Measurements from ENCODE around the gene KLHDC3. TPM values are rescaled to one million over a fixed set of nuclear protein-coding genes. Genes with fewer than 3 reads are reported as not detected.

Gene KLHDC3, protein sequence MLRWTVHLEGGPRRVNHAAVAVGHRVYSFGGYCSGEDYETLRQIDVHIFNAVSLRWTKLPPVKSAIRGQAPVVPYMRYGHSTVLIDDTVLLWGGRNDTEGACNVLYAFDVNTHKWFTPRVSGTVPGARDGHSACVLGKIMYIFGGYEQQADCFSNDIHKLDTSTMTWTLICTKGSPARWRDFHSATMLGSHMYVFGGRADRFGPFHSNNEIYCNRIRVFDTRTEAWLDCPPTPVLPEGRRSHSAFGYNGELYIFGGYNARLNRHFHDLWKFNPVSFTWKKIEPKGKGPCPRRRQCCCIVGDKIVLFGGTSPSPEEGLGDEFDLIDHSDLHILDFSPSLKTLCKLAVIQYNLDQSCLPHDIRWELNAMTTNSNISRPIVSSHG
- 34.4 and 51.7 TPM in 2 replicates for total RNA-seq (2014; rRNA removed; shearing (Covaris generic); ENCODE audit: low replicate concordance)

DNA sequence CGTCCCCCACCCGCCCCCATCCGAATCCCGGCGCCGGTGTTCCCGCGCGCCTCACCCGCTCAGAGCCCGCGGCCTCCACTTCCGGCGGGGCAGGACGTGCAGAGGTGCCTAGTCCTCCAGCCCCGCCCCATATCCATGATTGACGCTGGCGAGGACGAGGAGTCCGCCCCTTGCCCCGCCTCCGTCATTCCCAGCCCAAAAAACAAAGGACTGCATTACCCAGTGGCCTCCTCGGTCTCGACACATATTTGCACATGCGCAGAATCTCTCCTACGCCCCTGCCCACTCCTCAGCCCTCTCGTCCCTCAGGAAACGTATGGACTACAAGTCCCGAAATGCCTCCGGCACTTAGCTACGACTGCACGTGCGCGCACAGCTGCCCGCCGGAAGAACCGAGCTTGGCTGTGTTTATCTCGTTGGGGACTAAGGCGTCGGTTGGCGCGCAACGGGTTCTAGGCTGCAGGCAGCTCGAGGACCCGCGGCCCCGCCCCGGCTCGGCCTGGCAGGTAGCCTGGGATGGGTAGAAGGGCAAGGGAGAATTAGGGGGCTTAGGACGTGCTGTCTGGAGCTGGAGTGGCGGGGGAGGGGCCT lies at the start of gene KLHDC3, which contains the start of gene MEA1:
Gene KLHDC3 (plus strand): TSS at position 407 of the 591 bp plus-strand sequence. CDS start 2,944 bp downstream, outside the sequence.
Gene MEA1 (minus strand): TSS at position 104 of the 591 bp plus-strand sequence. CDS start 133 bp downstream, outside the sequence.
- peaks cover 11% of the 10 kb centered on the region for H3K36me3 ChIP-seq
- H3K9me3 ChIP-seq = no peaks in the 10 kb centered on the region
- peak; percentile 96 for DNase-seq
- peak within 1 kb of the TSS; percentile 67 for H3K4me3 ChIP-seq
- no peaks in the 10 kb centered on the region for H3K27me3 ChIP-seq

DNA sequence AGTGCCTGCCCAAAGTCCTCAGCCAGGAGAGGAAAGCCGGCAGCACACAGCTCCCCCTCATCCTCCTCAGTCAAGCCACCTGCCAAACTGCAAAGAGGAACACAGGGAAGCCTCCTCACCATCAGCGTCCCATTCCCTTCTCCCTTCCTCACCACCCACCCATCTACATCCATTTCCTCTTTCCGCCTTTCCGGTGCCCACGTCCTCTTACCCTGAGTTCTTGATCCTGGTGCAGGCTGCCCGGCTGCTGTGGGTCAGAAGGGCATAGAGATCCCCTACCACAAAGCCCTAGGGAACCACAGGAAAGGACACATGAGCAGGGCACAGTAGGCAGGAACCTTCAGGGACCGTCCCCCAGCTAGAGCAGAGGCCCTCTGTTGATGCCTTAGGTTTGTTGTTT lies 47.5 kb upstream of the KLHDC3 start:
- Histone ChIP-seq H3K9me3 (no peaks in the 10 kb centered on the region), H3K36me3 (no peaks in the 10 kb centered on the region; the same call in 1 of the 2 replicates), H3K27me3 (no peaks in the 10 kb centered on the region), H3K4me3 (no peak overlapping the region)
- no peak for DNase-seq

- H3K36me3 ChIP-seq = no peaks in the 10 kb centered on the region; the same call in 1 of the 2 replicates
- no peak for DNase-seq
- H3K4me3 ChIP-seq = no peak overlapping the region
- no peaks in the 10 kb centered on the region for H3K9me3 ChIP-seq
- H3K27me3 ChIP-seq = no peaks in the 10 kb centered on the region
Observed at GRCh38 chr6:42967228-42967627, 46.8 kb upstream of the KLHDC3 start.

DNA sequence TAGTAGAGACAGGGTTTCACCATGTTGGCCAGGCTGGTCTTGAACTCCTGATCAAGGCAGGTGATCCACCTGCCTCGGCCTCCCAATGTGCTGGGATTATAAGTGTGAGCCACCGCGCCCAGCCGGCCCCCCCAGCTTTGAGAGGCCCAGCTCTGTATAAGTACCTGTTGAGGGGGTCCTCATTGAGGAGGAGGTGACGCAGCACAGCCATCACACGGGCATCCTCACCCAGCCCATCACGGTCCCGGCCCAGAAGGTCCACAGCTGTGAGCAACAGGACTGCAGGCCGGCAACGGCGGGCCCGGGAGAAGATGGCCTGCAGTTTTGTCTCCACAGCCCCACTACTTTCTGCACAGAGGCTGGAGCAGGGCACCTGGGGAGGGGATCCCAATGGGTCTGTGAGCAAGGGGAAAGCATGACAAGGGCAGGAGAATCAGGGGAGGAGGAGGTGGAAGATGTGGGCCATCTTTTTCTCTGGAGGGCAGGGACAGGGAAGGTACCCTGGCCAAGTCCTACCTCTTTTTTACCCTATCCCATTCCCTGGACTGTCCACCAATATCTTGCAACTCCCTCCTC lies 45.8 kb upstream of the KLHDC3 start:
- no peaks in the 10 kb centered on the region for H3K27me3 ChIP-seq
- DNase-seq = no peak
- H3K36me3 ChIP-seq = no peaks in the 10 kb centered on the region; the same call in 1 of the 2 replicates
- no peaks in the 10 kb centered on the region for H3K9me3 ChIP-seq
- no peak overlapping the region for H3K4me3 ChIP-seq

- DNase-seq = no peak
- Histone ChIP-seq H3K27me3 (no peaks in the 10 kb centered on the region), H3K4me3 (no peak overlapping the region), H3K36me3 (no peaks in the 10 kb centered on the region; the same call in 1 of the 2 replicates), H3K9me3 (no peaks in the 10 kb centered on the region)
Observed at GRCh38 chr6:42968783-42969182, 45.3 kb upstream of the KLHDC3 start.

- no peaks in the 10 kb centered on the region for H3K27me3 ChIP-seq
- no peak overlapping the region for H3K4me3 ChIP-seq
- no peaks in the 10 kb centered on the region for H3K9me3 ChIP-seq
- DNase-seq = no peak
- no peaks in the 10 kb centered on the region; the same call in 1 of the 2 replicates for H3K36me3 ChIP-seq
Observed at GRCh38 chr6:42969431-42969830, 44.6 kb upstream of the KLHDC3 start.

- DNase-seq = no peak
- H3K27me3 ChIP-seq = no peaks in the 10 kb centered on the region
- H3K36me3 ChIP-seq = no peaks in the 10 kb centered on the region; the same call in 1 of the 2 replicates
- no peaks in the 10 kb centered on the region for H3K9me3 ChIP-seq
- H3K4me3 ChIP-seq = no peak overlapping the region
Observed at GRCh38 chr6:42969934-42970333, 44.1 kb upstream of the KLHDC3 start.

- DNase-seq = no peak
- Histone ChIP-seq H3K36me3 (no peaks in the 10 kb centered on the region; the same call in 1 of the 2 replicates), H3K27me3 (no peaks in the 10 kb centered on the region), H3K4me3 (no peak overlapping the region), H3K9me3 (no peaks in the 10 kb centered on the region)
Observed at GRCh38 chr6:42970871-42971612, 43.0 kb upstream of the KLHDC3 start.

DNA sequence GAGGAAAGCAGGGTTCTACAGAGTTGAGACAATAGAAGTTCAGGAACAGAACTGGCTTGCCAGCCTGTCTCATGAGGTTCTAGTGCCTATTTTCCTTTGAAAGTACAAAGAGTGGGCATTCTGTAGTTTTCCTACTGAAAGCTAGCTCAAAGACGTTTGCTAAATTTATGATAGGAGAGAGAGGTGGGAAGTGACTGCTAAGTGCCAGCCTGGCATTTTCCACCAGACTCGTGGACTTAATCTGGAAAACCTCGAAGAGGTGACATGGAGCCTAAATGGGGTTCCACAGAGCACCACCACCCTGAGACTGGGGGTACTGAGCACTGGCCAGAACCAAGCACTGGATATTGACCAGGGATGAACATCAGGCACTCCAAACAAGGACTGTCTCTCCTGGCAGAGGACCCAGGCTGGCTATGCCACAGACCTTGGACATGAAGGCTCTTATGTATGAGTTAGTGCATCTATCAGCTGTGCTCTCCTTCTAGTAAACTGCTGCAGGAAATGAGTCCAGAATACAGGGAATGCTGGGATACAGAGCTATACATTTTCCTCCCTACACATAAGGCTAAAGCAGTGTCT lies 42.2 kb upstream of the KLHDC3 start:
- H3K9me3 ChIP-seq = no peaks in the 10 kb centered on the region
- H3K36me3 ChIP-seq = no peaks in the 10 kb centered on the region; the same call in 1 of the 2 replicates
- no peak overlapping the region for H3K4me3 ChIP-seq
- DNase-seq = peak; percentile 11
- no peaks in the 10 kb centered on the region for H3K27me3 ChIP-seq

GRCh38 chr6:42973926-42974325 lies 40.1 kb upstream of the KLHDC3 start:
- Histone ChIP-seq H3K27me3 (no peaks in the 10 kb centered on the region), H3K4me3 (no peak overlapping the region), H3K9me3 (no peaks in the 10 kb centered on the region), H3K36me3 (peaks cover 2% of the 10 kb centered on the region)
- no peak for DNase-seq

GRCh38 chr6:42974919-42975505 lies 39.0 kb upstream of the KLHDC3 start:
- Histone ChIP-seq H3K4me3 (no peak overlapping the region), H3K27me3 (no peaks in the 10 kb centered on the region), H3K36me3 (peaks cover 2% of the 10 kb centered on the region; the same call in 1 of the 2 replicates), H3K9me3 (no peaks in the 10 kb centered on the region)
- DNase-seq = no peak

GRCh38 chr6:42978487-42978838 lies 35.6 kb upstream of the KLHDC3 start:
- no peaks in the 10 kb centered on the region for H3K9me3 ChIP-seq
- H3K36me3 ChIP-seq = peaks cover 2% of the 10 kb centered on the region; the same call in 1 of the 2 replicates
- H3K27me3 ChIP-seq = no peaks in the 10 kb centered on the region
- peak overlapping the region; percentile 75 for H3K4me3 ChIP-seq
- peak; percentile 43 for DNase-seq

DNA sequence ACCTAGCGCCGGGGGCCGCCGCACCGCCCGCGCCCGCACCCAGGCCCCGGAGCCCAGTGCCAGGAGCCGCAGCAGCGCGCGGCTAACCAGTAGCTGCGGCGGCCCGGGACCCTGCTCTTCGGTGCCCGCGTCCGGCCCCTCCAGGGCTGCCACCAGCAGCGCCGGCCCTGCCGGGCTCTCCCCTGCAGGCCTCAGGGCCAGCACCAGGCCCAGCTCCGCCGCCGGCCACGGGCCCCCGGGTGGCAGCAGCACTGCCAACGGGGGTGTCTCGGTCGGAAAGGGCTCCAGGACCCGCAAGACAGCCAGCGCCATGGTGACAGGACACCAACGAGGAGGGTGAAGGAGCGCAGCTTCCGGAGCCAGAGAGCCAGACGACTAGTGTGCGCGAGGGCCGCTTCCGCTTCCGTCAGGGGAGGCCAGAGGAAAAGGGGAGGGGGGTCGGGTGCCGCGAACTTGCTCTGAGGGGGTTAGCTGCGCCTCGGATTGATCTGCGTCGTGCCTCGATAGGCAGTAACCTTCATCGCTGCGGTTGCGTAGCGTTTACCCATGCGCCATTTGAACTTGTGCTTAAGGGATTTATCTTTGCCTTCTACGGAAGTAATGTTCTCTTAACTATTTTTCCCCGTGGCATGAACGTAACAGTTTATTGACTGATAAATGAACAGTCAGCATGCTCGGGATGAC lies 35.1 kb upstream of the KLHDC3 start, which contains the start of gene PEX6:
Gene PEX6 (minus strand): TSS at position 343 of the 684 bp plus-strand sequence. CDS start 31 bp downstream, at position 312.
- Histone ChIP-seq H3K27me3 (no peaks in the 10 kb centered on the region), H3K4me3 (peak within 1 kb of the TSS; percentile 75), H3K9me3 (no peaks in the 10 kb centered on the region), H3K36me3 (peaks cover 2% of the 10 kb centered on the region; the same call in 1 of the 2 replicates)
- DNase-seq = peak; percentile 88

DNA sequence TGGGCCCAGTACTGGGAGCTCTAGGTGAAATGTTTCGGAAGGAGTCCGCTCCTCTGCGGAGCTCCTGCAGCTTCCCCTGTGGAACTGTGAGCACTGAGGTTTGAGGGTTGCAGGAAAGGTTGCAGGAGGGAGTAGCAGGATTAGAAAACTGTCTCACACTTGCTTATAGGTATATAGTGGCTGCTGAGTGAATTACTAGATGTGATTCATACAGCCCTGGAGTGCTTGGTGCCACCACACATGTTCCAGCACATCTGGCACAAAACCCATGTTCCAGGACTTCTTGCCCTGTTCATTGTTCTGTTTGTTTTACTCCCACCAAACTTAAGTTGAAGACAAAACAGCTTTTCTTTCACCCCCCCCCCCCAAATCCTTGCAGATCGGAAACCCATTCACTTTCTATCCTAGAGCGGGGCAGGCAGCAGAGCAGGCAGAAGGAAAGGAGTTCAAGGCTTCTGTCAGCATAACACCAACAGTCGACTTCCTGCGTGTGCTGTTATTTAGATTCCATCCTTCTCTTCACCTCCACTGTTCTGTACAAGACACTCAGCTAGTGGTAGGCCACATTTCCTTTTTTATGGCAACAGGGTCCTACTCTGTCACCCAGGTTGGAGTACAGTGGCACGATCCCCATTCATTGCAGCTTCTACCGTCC lies 34.4 kb upstream of the KLHDC3 start:
- H3K4me3 ChIP-seq = peak overlapping the region; percentile 75
- peak; percentile 17 for DNase-seq
- no peaks in the 10 kb centered on the region for H3K27me3 ChIP-seq
- peaks cover 2% of the 10 kb centered on the region; the same call in 1 of the 2 replicates for H3K36me3 ChIP-seq
- H3K9me3 ChIP-seq = no peaks in the 10 kb centered on the region

GRCh38 chr6:42981836-42982235 lies 32.2 kb upstream of the KLHDC3 start:
- H3K9me3 ChIP-seq = no peaks in the 10 kb centered on the region
- H3K4me3 ChIP-seq = no peak overlapping the region
- no peak for DNase-seq
- no peaks in the 10 kb centered on the region for H3K27me3 ChIP-seq
- H3K36me3 ChIP-seq = peaks cover 2% of the 10 kb centered on the region; the same call in 1 of the 2 replicates
